NCI-H774 (cell line): ENCODE measurements around the gene RAB8B.
A peak's percentile ranks its signal among the peaks of the same experiment; 100 is the strongest.

Source experiments
- DNase-seq: peaks from one replicate; lab custom pipeline; 2025; lab: John Stamatoyannopoulos, UW

RAB8B gene

DNA sequence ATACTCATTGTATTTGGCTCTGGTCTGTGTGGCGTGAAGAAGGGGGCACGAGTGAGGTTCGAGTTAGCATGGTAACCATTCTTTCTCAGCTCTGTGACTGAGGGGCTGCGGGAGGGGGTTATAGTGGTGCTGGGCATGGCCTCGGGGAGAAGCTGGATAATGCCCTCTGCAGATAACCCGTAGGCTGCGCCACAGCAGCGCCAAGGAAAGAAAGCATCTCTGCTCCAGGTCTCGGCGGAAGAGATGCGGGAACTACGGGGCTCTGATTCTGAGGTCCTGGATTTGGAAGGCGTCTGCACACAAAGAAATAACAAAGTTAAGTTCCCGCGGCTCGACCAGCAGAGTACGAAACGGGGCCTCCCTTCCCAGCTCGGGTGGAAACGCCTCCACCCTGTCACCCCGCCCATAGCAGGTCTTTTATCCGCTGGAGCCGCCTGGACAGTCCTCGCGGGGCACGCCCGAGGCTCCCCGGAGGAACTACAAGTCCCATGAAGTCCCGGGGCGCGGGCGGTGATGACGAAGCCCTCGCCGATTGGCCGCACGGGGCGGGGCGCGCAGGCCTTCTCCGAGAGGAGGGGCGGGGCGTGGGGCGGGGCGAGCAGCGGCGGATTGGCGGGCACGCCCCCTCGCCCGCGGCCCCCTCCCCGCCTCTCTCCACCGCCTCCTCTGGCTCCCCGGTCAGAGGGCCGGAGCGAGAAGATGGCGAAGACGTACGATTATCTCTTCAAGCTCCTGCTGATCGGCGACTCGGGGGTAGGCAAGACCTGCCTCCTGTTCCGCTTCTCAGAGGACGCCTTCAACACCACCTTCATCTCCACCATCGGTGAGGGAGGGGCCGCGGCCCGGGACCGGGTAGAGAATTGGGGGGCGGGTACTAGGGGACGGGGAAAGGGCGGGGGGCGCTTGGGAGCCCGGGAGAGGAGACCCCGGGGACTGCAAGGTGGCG lies at the start of gene RAB8B:
RAB8B (plus strand) TSS at position 681 of the 946 bp plus-strand sequence; CDS start at position 700, 19 bp downstream.
- peak; percentile 93 for DNase-seq

DNA sequence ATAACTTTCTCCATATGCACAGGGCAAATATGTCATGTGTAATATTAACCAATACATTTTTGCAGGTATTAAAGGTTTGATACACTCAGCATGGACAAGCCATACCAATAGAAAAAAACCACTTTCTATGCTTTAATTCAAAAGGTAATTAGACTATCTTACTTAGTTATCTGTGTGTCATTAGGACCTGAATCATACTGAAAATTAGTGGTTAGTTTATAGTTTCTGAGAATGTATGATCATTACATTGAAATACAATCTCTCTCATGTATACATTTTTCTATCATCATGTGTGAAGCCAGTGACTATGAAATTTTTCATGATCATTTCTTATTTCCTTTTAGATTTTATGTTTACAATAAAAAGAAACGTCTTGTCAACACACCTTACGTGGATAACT lies 48.5 kb upstream of the RAB8B start:
- no peak for DNase-seq

DNA sequence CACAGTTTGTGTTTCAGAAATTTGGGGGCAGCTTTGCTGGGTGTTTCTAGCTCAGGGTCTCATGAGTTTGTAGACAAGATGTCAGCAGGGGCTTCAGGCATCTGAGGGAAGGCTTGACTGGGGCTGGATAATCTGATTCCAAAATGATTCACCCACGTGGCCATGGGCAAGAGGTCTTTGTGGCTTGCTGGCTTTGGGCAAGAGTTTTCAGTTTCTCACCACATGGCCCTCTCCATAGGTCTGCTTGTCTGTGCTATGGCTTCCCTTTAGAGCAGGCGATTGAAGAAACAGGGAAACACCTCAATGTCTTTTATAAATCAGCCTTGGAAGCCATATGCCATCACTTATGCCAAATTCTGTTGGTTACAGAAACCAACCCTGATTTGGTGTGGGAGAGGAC lies 44.0 kb upstream of the RAB8B start:
- no peak for DNase-seq

DNA sequence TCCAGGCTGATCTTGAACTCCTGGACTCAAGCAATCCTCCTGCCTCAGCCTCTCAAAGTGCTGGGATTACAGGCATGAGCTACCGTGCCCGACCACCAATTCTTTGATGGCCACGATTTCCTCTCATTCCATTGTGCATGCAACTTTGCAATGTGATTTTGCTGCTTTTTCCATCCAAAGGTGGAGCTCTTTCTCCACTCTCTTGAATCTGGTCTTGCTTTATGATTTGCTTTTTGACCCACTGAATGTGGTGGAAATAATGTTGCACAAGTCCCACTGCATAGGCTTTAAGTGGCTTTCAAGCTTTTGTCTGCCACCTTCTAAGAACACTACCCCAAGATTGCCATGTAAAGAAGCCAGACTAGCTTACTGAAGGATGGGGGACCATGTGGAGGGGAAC lies 42.7 kb upstream of the RAB8B start:
- DNase-seq = no peak

DNA sequence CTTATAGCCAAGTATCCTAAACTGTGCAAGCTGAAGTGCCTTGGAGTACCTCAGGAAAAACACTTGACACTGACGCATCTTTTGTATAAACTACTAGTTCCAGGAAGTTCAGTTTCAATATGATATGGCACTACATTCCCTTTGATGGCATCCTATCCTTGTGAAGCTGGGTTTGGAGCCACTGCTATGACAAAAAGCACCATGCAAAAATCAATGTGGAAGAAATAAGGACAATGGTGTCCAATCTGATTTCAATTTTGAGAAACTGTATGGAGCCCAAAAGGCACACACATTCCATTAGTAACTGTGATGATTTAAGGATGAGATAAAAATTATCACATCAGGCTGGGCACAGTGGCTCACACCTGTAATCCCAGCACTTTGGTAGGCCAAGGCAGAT lies 37.7 kb upstream of the RAB8B start:
- no peak for DNase-seq

DNA sequence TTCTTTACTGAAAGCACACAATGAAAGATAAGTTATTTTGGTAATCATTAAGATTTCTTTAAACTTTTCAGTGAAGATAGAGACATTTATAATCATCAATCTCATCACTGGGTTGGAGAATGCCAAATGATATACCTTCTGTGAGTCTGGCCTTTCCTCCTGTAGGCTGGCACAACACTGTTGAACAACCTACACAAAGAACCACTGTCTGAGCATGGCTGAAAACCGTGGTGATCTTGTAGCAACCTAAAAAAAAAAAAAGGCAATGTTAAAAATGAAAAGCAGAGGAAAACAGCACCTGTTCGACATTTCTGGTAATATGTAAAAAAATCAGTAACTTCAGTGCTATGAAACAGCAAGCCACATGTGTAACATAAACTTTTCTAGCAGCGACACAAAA lies 33.9 kb upstream of the RAB8B start:
- DNase-seq = no peak

DNA sequence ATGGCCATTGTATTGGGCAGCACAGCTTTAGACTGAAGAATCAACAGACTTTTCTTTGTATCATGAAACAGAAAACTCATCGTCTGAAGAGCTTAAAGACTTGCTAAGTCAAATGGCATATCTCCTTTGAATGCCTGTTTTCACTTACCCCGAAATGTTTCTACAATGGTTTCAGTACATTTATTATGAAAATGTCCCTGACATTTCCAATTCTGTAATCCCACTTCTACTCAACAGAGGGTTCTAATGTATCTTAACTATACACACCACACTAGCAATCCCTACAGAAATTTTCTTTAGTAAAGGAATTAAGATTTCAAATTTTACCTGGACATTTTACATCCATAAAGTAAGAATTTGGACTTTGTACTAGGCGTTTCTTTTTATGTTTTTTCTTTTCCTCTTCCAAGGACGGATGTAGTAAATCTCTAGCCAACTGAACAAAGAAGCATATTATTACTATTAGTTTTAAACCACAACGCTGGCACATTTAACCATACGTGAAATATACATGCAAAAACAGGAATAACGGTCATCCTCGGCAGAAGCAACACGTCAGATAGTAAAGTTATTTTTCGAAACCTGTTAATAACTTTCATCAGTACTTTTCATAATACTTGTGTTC lies 33.2 kb upstream of the RAB8B start:
- no peak for DNase-seq

DNA sequence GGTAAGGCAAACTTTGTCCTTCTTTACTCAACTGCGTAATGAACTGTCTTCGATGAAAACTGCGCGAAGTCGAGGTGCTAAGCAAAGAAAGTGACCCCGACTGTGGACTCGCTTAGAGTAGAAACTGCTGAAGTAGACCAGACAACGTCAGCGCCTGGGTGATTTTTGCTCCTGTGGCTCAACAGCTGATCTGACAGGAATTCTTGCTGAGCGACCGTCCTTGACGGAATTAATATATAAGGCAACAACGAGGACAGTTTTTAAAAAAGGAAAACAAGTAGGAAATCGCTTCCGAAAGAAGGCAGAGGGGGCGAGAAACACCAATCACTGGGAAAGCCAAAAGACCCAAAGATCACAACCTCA lies 32.7 kb upstream of the RAB8B start:
- no peak for DNase-seq

DNA sequence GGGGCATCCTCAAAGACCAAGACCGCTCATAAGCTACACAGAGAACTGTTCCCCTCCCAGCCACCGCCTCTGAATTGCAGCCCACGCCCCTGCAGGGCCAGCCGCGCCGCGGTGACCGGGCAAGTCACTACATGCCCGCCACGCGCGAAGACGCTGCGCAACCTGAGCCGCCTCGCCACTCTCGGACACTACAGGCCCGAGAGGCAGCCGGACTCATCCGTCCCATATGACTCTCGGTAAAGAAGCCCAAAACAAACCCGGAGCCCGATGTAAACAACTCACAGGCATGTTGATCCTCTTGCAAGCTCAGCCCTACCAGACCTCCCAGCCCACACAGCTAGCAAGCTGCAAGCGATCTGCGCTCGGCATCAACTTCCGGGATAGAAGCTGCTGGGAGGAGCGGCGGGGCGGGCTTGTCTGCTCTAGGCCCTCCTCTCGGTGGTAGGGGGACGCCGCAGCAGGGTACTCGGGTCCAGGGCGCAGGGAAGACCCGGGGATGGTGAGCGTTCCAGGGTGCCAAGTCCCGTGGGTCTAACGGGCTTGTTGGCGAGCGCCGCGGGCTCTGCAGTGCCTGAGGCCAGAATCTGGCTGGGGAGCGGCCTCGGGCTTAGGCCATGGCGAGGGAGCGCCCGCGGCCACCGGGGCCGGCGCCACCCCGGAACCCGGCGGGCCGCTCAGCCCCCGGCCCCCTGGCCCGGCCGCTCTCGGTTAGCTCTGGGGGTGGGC lies 32.1 kb upstream of the RAB8B start, which contains the start of gene RPS27L:
RPS27L (minus strand) TSS at position 360 of the 726 bp plus-strand sequence; CDS start at position 288, 72 bp downstream.
- peak; percentile 83 for DNase-seq

DNA sequence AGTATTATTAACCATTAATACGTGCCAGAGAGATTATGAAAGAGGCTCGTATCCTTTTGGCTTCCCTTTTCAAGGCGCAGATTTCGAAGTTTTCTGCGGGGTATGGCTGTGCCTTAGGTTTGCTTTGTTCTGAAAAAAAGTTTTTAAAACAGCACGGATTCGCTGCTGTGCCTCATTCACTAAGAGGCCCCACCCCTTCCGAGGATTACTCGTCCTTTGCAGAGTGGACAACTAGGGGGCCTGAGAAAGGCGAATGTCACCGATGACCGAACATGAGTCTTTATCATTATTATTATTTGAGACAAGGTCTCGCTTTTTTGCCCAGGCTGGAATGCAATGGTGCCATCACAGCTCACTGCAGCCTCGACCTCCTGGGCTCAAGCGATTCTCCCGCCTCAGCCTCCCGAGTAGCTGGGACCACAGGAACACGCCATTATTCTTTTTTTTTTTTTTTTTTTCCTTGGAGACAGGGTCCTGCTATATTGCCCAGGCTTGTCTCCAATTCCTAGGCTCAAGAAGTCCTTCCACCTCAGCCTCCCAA lies 31.4 kb upstream of the RAB8B start:
- DNase-seq = peak; percentile 16

DNA sequence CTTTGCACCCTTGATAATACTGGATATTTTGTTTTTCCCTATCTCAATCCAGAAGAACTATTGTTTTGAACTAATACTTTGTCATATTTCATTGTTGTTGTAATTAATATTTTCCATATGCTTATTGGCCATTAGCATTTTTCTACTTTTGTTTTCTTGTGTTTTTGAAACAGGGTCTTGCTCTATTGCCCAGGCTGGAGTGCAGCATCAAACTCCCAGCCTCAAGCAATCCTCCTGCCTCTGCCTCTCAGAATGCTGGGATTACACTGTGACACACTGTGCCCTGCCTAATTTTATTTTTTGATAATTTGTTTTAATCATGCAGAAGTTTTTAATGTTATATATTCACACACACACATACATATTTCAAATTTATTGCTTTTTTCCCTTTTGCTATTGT lies 28.8 kb upstream of the RAB8B start:
- DNase-seq = no peak

DNA sequence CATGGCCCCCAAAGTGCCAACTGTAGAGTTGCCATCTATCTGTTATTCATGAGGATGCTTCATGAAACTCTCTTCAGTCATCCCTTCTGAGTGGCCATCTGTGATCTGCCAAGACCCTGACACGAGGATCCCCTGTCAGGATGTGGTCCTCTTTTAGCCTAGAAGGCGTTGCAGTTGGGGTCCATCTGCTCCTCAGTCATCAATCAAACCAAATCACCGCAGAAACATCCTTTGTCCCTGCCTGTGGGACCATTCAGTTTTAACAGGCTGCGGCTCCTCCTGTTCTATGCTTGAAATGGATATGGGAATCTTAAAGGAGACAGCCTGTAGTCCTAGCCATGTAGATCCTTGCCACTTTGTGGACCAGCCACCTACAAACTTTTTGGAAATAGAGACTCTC lies 26.2 kb upstream of the RAB8B start:
- DNase-seq = no peak

DNA sequence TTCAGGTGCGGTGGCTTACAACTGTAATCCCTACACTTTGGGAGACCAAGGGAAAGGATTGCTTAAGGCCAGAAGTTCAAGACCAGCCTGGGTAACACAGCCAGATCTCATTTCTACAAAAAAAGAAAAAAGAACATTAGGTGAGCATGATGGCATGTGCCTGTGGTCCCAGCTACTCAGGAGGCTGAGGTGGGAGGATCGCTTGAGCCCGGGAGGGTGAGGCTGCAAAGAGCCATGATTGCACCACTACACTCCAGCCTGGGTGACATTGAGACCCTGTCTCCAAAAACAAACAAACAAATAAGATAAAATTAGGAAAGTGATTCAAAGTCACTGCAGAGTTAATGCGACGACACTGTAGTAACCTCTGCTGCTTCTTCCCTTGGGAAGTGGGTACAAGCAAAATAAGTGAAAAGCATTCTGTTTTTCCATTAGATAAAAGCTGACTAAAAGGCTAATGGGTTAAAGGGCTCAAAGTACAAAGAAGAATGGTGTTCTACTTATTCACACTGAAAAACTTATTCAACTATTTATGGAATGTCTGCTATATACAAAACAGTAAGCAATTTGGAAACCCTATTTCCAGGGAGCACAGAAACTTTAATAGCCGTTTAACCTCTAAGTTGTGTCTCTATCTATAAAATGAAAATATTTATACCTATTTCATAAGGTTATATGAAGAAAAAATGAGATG lies 24.1 kb upstream of the RAB8B start:
- DNase-seq = no peak

DNA sequence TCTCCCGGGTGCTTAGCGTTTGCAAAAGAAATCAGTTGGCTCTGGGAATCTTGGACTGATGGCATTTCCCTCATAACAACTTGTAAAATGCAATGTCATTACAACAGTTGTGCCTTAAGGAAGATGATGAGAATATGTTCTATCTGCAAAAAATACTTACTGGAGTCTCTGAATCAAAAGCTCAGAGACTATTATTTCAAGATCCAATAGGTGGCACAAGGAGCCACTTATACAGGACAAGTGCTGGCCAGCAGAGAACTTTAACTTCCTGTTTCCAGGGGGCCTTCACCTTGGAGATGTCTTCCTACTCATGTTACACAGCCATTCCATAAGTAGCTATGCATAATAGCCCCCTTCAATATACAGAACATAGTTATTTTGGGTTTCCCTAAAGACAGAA lies 23.2 kb upstream of the RAB8B start:
- DNase-seq = no peak

DNA sequence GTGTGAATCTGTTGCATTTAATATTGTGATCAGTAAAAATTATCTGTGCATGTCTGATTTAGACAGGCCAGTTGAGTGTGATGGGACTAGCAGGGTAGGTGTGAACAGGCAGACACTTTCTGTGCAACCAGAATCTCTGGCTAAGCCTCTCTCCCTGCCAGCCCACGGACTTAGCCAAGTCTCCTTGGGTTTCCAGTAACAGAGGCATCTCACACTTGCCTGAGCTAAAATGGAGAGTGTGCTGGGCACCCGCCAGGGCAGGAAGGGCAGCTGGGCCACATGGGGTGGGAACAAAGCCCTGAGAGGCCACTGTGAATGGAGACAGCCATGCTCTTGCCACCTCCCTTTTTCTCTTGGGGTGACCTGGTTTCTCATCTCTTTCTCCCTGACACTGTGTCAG lies 19.6 kb upstream of the RAB8B start:
- no peak for DNase-seq

DNA sequence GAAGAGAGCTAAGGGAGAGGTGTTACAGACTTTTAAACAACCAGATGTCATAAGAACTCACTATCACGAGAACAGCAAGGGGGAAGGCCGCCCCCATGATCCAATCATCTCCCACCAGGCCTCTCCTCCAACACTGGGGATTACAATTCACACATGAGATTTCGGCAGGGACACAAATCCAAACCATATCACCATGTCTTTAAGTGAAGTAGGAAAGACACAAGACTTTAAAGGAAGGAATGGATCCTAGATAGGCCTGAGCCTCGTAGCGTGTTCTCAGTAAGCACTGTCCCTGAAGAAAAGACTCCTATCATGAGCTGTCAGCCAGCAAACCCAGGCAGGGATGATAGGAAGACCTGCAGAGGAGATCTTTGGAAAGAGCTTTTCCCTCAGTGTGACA lies 17.0 kb upstream of the RAB8B start:
- no peak for DNase-seq

DNA sequence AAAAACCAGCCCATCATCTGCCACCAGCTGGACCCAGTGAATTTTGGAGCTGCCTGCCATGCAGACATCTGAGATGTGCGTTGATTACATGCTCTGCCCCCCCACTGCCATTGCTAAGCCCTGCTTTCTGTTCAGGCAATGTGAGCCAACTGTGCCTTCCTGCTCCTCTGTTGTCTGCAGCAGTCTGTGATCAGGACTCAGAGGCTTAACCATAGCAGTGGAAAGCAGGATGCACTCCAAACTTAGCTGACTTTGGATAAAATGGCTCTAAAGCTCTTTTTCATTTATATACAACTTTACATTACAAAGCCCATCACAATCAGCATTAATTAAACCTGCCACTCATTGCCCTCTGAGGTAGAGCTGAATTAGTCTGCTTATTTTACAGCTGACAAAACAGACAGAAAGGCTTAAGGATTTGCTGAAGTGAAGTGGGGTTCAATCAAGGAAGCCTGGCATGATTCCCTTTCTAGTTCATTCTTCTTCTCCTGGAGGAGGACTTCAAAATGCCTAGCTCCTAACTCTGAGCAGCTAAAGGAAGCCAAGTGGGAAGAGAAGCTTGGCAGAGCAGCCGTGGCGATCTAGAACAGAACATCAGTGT lies 16.5 kb upstream of the RAB8B start:
- DNase-seq = no peak

DNA sequence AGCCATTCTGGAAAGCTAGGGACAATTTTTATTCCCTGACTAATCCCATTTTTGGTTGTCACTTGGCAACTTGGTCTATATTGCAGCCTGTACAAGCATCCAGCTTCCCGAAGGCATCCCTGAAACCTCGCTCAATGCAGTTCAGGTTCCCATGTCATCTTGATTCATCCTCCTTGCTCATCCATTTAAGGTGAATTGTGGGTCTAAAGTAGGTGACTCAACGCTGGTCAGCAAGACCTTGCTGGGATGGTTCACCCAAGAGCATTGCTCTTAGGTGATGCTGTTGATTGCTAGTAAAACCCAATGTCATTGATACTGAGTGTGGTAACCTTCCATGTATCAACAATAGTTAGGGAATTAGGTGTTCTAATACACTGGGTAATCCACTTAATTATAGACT lies 13.1 kb upstream of the RAB8B start:
- DNase-seq = no peak

DNA sequence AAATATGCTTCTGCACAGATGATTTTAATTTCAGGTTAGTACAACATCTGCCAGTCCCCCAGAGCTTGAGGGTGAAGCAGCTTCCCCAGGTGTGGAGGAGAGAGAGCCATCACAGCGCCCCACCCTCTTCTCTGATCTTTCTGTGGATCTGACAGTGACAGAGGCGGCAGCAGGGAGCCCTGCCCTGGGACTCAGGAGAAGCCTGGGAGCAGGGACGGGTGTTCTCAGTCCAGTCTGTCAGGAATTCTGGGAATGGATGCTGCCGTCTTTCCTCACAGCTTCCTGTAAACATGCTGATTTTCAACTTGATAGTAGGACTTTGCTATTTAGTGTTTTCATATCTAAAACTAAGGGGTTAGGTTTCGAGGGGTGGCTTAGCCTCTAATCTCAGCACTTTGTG lies 11.4 kb upstream of the RAB8B start:
- DNase-seq = no peak

DNA sequence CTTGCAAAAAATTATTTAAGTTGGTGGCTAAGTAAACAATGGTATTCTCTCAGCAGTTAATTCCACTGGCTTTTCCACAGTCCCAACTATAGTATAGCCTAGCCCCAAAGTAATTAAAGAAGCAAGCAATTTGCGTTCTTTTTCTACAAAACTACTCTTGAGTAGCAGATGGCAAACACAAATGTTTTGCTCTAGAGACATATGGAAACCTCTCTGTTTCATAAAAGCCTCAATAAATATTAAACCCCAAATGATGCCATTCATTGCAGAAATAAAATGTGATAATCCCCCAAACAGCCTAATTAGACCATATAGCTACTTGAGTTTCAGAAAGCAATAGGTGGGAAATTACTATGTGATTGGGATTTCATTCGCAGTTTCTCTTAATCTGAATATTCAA lies 8.7 kb upstream of the RAB8B start:
- DNase-seq = no peak

DNA sequence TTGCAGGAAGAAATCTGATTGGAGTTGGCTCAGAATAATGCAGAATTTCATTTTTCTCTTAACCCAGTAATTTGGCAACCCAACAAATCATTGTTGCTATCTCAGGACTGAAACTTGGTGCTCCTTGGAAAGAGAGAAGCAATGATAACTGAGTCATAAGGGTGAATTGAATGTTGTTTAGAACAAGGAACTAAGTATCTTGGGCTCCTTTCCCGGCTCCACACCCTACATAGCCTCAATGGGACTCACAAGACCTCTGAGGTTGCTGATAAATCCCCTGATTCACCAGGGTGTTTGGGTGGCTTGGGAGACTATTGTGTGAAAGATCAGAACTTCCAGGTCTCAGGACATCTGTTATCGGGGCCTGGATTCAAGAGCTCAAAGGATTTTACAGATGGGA lies 7.8 kb upstream of the RAB8B start:
- no peak for DNase-seq

DNA sequence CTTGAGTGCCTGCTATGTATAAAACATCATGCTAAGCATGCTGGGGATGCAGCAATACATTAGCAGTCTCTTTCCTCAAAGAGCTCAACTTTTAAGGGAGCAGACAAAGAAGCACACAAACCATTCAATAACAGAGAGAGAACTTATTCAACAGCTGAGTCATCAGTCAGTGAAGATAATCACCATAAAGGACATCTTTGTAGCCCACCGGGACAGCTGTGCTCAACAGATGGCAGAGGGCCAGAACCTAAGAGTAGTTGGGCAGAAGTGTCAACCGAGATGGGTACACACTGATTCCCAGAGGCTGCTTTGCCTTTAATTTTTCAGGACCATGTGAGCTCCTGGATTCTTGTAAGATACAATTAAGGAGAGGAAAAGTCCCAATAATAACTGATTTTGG lies 4.2 kb upstream of the RAB8B start:
- no peak for DNase-seq
